Astrocyte (in vitro differentiated cells and primary cell): Measurements from ENCODE around the gene SEPTIN1. TPM values are rescaled to one million over a fixed set of nuclear protein-coding genes. Genes with fewer than 3 reads are reported as not detected.
A peak's percentile ranks its signal among the peaks of the same experiment; 100 is the strongest.

Source experiments
- DNase-seq: peaks from one replicate; pipeline ENCODE4 v3.0.0-alpha.2; 2010; ENCODE audit warnings: low read depth
- FAIRE-seq: peaks from 2 replicates; lab custom pipeline; 2011; peaks lifted over from hg19 to GRCh38; lab: Jason Lieb, UNC
- H2AFZ ChIP-seq: 2 replicates; pipeline ENCODE4 v1.6.0; 2012; ENCODE audit warnings: low read depth, low read length, inconsistent platforms
- H3K27ac ChIP-seq: 2 replicates; pipeline ENCODE4 v1.5.1; 2011; ENCODE audit warnings: low read depth, low read length, inconsistent platforms
- H3K27me3 ChIP-seq: 2 replicates; pipeline ENCODE4 v1.6.0; 2011; ENCODE audit warnings: low read length, inconsistent platforms; ENCODE audit not compliant: insufficient read depth
- H3K36me3 ChIP-seq: 2 replicates; pipeline ENCODE4 v1.5.1; 2011; ENCODE audit warnings: low read length, inconsistent platforms; ENCODE audit not compliant: insufficient read depth
- H3K4me1 ChIP-seq: 2 replicates; pipeline ENCODE4 v1.5.1; 2011; ENCODE audit warnings: low read length, inconsistent platforms; ENCODE audit not compliant: insufficient read depth
- H3K4me2 ChIP-seq: 2 replicates; pipeline ENCODE4 v1.6.0; 2012; ENCODE audit warnings: low read length, inconsistent platforms
- H3K4me3 ChIP-seq: 2 replicates; pipeline ENCODE4 v1.5.1; 2011; ENCODE audit warnings: low read depth, mild to moderate bottlenecking, low read length, inconsistent platforms; ENCODE audit not compliant: insufficient read depth
- H3K79me2 ChIP-seq: 2 replicates; pipeline ENCODE4 v1.6.0; 2012; ENCODE audit warnings: mild to moderate bottlenecking, low read length, inconsistent platforms; ENCODE audit not compliant: insufficient read depth
- H3K9ac ChIP-seq: 2 replicates; pipeline ENCODE4 v1.6.0; 2012; ENCODE audit warnings: mild to moderate bottlenecking, low read length, inconsistent platforms
- H3K9me3 ChIP-seq: 2 replicates; pipeline ENCODE4 v1.5.1; 2012; ENCODE audit warnings: low read depth, mild to moderate bottlenecking, low read length, inconsistent platforms; ENCODE audit not compliant: insufficient read depth
- H4K20me1 ChIP-seq: 2 replicates; pipeline ENCODE4 v1.6.0; 2012; ENCODE audit warnings: low read length, inconsistent platforms; ENCODE audit not compliant: insufficient read depth
- H3K27ac Mint-ChIP-seq: one replicate; pipeline ENCODE4 v1.8.0; 2021; ENCODE audit warnings: mild to moderate bottlenecking, mixed read lengths; ENCODE audit not compliant: unreplicated experiment
- H3K27me3 Mint-ChIP-seq: one replicate; pipeline ENCODE4 v1.8.0; 2021; ENCODE audit warnings: low read depth, mixed read lengths; ENCODE audit not compliant: unreplicated experiment
- H3K36me3 Mint-ChIP-seq: one replicate; pipeline ENCODE4 v1.8.0; 2021; ENCODE audit warnings: low read depth, mixed read lengths; ENCODE audit not compliant: unreplicated experiment
- H3K4me1 Mint-ChIP-seq: one replicate; pipeline ENCODE4 v1.8.0; 2021; ENCODE audit warnings: low read depth, mixed read lengths; ENCODE audit not compliant: unreplicated experiment
- H3K4me3 Mint-ChIP-seq: one replicate; pipeline ENCODE4 v1.8.0; 2021; ENCODE audit warnings: mild to moderate bottlenecking, moderate library complexity, mixed read lengths; ENCODE audit not compliant: unreplicated experiment
- H3K9me3 Mint-ChIP-seq: one replicate; pipeline ENCODE4 v1.8.0; 2021; ENCODE audit warnings: mild to moderate bottlenecking, mixed read lengths; ENCODE audit not compliant: unreplicated experiment
- CTCF ChIP-seq: IDR thresholded peaks from 2 replicates; pipeline ENCODE4 v1.5.1; 2011; ENCODE audit warnings: low read depth, mild to moderate bottlenecking, inconsistent platforms, low read length, moderate library complexity; ENCODE audit not compliant: insufficient read depth
- EZH2 ChIP-seq: IDR thresholded peaks from 2 replicates; pipeline ENCODE4 v1.6.1; 2012; ENCODE audit warnings: mild to moderate bottlenecking, low read length, inconsistent platforms; ENCODE audit not compliant: insufficient read depth
- total RNA-seq: library from RNA; stranded (reverse); gene quantifications from 2 replicates; pipeline ENCODE4 v1.2.1, GENCODE V29; 2021

Gene SEPTIN1
- total RNA-seq, 1 donor from 2014 or later: 0.48 TPM

- DNase-seq: no peak
- Histone ChIP-seq H3K4me1 (peaks cover 10% of the 10 kb centered on the region), H3K79me2 (peaks cover 77% of the 10 kb centered on the region), H3K27ac (no peak overlapping the region), H3K9ac (no peak overlapping the region), H3K4me2 (no peak overlapping the region), H2AFZ (no peak overlapping the region), H3K36me3 (peaks cover 13% of the 10 kb centered on the region), H3K27me3 (no peaks in the 10 kb centered on the region), H3K9me3 (no peaks in the 10 kb centered on the region), H4K20me1 (peaks cover 43% of the 10 kb centered on the region), H3K4me3 (no peak overlapping the region)
- H3K4me1 Mint-ChIP-seq: peaks cover 15% of the 10 kb centered on the region
- H3K27me3 Mint-ChIP-seq: no peaks in the 10 kb centered on the region
- H3K36me3 Mint-ChIP-seq: peaks cover 25% of the 10 kb centered on the region
- TF ChIP-seq EZH2 (no peak), CTCF (no peak)
- no peaks in the 10 kb centered on the region for H3K9me3 Mint-ChIP-seq
- H3K4me3 Mint-ChIP-seq: peak overlapping the region; percentile 75
- H3K27ac Mint-ChIP-seq: no peak overlapping the region
- no peak for FAIRE-seq
These were observed 24.4 kb downstream of the SEPTIN1 start for GRCh38 chr16:30357715-30358576.

- no peak overlapping the region for H2AFZ ChIP-seq
- H3K4me1 ChIP-seq: peaks cover 15% of the 10 kb centered on the region
- no peak overlapping the region for H3K4me3 ChIP-seq
- Mint-ChIP-seq H3K9me3 (no peaks in the 10 kb centered on the region), H3K27me3 (no peaks in the 10 kb centered on the region), H3K4me3 (peak overlapping the region; percentile 75), H3K4me1 (peaks cover 15% of the 10 kb centered on the region), H3K27ac (peak overlapping the region; percentile 26), H3K36me3 (peaks cover 22% of the 10 kb centered on the region)
- no peak for TF ChIP-seq EZH2
- TF ChIP-seq CTCF: no peak
- no peaks in the 10 kb centered on the region for H3K27me3 ChIP-seq
- FAIRE-seq: no peak
- H4K20me1 ChIP-seq: peaks cover 43% of the 10 kb centered on the region
- peak overlapping the region; percentile 29 for H3K9ac ChIP-seq
- no peak overlapping the region for H3K27ac ChIP-seq
- peaks cover 72% of the 10 kb centered on the region for H3K79me2 ChIP-seq
- no peak overlapping the region for H3K4me2 ChIP-seq
- no peak for DNase-seq
- H3K36me3 ChIP-seq: peaks cover 13% of the 10 kb centered on the region
- no peaks in the 10 kb centered on the region for H3K9me3 ChIP-seq
These were observed 25.2 kb downstream of the SEPTIN1 start for GRCh38 chr16:30357085-30357714.
